ENCODE measurements around the gene COPZ1. TPM values are rescaled to one million over a fixed set of nuclear protein-coding genes. Genes with fewer than 3 reads are reported as not detected.

Gene COPZ1
- total and polyA plus RNA-seq, 9 of the 15 experiments (the other 6 are each of a cell fraction or from before 2014, with no cell fraction given): 137 to 487 (median 233) TPM

DNA sequence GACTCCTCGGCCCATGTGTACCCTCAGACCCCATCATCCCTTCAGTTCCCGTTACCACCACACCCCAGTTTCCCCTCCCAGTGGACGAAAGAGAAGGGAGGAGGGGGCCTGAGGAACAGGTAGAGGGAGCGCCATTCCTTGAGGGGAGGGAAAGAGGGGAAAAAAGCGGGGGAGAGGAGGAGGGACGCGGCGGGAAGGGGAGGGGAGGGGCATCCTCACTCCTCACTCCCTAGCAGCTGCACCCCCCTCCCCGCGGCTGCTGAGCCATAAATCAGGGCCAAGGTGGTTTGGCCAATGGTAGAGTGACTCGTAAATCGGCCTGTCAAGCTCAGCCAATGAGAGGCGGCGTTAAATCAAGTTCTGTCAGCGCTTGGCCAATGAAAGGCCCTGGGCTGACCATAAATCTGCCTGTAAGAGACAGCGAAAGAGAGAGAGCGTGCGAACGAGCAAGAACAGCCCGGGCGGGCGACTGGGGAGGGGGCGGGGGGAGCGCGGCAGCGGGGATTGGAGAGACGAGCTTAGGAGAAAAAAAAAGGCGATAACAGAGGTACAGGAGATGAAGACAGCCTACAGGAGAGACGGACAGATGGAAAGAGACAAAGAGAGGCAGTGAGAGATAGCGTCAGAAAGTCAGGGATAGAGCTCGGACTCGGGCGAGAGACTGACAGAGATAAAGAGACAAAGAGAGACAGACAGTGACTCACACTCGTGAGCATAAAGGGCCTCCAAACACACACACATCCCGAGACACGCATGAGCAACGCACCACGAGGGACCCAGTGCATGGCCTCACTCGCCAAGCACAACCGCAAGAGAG, 34.2 kb downstream of the COPZ1 start (continued):
- TF ChIP-seq FOXJ2 (tag; IDR thresholded peaks at IDR 0.05): peak; percentile 54; the same call in 1 of the 2 replicates
- TF ChIP-seq, protein P1, sequence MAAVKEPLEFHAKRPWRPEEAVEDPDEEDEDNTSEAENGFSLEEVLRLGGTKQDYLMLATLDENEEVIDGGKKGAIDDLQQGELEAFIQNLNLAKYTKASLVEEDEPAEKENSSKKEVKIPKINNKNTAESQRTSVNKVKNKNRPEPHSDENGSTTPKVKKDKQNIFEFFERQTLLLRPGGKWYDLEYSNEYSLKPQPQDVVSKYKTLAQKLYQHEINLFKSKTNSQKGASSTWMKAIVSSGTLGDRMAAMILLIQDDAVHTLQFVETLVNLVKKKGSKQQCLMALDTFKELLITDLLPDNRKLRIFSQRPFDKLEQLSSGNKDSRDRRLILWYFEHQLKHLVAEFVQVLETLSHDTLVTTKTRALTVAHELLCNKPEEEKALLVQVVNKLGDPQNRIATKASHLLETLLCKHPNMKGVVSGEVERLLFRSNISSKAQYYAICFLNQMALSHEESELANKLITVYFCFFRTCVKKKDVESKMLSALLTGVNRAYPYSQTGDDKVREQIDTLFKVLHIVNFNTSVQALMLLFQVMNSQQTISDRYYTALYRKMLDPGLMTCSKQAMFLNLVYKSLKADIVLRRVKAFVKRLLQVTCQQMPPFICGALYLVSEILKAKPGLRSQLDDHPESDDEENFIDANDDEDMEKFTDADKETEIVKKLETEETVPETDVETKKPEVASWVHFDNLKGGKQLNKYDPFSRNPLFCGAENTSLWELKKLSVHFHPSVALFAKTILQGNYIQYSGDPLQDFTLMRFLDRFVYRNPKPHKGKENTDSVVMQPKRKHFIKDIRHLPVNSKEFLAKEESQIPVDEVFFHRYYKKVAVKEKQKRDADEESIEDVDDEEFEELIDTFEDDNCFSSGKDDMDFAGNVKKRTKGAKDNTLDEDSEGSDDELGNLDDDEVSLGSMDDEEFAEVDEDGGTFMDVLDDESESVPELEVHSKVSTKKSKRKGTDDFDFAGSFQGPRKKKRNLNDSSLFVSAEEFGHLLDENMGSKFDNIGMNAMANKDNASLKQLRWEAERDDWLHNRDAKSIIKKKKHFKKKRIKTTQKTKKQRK (IDR thresholded peaks at IDR 0.05; ENCODE audit: borderline replicate concordance, low read depth, low read length): peak; percentile 43; the same call in 1 of the 2 replicates
- no peak for TF ChIP-seq NFIX (CRISPR knock-in tag; IDR thresholded peaks at IDR 0.05; ENCODE audit: low read depth)
- TF ChIP-seq SRSF7 (optimal IDR thresholded peaks at IDR 0.05; ENCODE audit: low read depth, low read length): no peak
- no peak for TF ChIP-seq ZNF79 (CRISPR knock-in tag; IDR thresholded peaks at IDR 0.05; ENCODE audit: low read depth)
- no peak; the same call in 1 of the 2 replicates for TF ChIP-seq ZNF197 (CRISPR knock-in tag; IDR thresholded peaks at IDR 0.05; ENCODE audit: low read depth)
- TF ChIP-seq, protein P2, sequence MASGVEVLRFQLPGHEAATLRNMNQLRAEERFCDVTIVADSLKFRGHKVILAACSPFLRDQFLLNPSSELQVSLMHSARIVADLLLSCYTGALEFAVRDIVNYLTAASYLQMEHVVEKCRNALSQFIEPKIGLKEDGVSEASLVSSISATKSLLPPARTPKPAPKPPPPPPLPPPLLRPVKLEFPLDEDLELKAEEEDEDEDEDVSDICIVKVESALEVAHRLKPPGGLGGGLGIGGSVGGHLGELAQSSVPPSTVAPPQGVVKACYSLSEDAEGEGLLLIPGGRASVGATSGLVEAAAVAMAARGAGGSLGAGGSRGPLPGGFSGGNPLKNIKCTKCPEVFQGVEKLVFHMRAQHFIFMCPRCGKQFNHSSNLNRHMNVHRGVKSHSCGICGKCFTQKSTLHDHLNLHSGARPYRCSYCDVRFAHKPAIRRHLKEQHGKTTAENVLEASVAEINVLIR (CRISPR knock-in tag; IDR thresholded peaks at IDR 0.05): no peak; the same call in 1 of the 2 replicates
- no peak for TF ChIP-seq NFE2L1 (tag; IDR thresholded peaks at IDR 0.05; ENCODE audit: borderline replicate concordance, low read depth)
- peak; percentile 79 for TF ChIP-seq MEF2D (tag; conservative IDR thresholded peaks at IDR 0.05; ENCODE audit: low read depth)
- no peak for TF ChIP-seq KLF10 (CRISPR knock-in tag; IDR thresholded peaks at IDR 0.05)
- TF ChIP-seq NR1H2 (CRISPR knock-in tag; IDR thresholded peaks at IDR 0.05): 0 out of 2 replicates have a peak, but pooled peaks have one; percentile 7
- peak; percentile 94 for TF ChIP-seq GTF2E2 (tag; IDR thresholded peaks at IDR 0.05)
- TF ChIP-seq ZC3H8 (IDR thresholded peaks at IDR 0.05): peak; percentile 75; the same call in 1 of the 2 replicates
- no peak for TF ChIP-seq RBBP5 (IDR thresholded peaks at IDR 0.05; ENCODE audit: borderline replicate concordance, insufficient read depth, low read length, poor library complexity, severe bottlenecking)
- TF ChIP-seq, protein P3, sequence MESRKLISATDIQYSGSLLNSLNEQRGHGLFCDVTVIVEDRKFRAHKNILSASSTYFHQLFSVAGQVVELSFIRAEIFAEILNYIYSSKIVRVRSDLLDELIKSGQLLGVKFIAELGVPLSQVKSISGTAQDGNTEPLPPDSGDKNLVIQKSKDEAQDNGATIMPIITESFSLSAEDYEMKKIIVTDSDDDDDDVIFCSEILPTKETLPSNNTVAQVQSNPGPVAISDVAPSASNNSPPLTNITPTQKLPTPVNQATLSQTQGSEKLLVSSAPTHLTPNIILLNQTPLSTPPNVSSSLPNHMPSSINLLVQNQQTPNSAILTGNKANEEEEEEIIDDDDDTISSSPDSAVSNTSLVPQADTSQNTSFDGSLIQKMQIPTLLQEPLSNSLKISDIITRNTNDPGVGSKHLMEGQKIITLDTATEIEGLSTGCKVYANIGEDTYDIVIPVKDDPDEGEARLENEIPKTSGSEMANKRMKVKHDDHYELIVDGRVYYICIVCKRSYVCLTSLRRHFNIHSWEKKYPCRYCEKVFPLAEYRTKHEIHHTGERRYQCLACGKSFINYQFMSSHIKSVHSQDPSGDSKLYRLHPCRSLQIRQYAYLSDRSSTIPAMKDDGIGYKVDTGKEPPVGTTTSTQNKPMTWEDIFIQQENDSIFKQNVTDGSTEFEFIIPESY (CRISPR knock-in tag; IDR thresholded peaks at IDR 0.05): 0 out of 2 replicates have a peak, but pooled peaks have one; percentile 6
- TF ChIP-seq KLF6 (CRISPR knock-in tag; IDR thresholded peaks at IDR 0.05; ENCODE audit: borderline replicate concordance): no peak
- TF ChIP-seq, protein P4, sequence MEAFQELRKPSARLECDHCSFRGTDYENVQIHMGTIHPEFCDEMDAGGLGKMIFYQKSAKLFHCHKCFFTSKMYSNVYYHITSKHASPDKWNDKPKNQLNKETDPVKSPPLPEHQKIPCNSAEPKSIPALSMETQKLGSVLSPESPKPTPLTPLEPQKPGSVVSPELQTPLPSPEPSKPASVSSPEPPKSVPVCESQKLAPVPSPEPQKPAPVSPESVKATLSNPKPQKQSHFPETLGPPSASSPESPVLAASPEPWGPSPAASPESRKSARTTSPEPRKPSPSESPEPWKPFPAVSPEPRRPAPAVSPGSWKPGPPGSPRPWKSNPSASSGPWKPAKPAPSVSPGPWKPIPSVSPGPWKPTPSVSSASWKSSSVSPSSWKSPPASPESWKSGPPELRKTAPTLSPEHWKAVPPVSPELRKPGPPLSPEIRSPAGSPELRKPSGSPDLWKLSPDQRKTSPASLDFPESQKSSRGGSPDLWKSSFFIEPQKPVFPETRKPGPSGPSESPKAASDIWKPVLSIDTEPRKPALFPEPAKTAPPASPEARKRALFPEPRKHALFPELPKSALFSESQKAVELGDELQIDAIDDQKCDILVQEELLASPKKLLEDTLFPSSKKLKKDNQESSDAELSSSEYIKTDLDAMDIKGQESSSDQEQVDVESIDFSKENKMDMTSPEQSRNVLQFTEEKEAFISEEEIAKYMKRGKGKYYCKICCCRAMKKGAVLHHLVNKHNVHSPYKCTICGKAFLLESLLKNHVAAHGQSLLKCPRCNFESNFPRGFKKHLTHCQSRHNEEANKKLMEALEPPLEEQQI (IDR thresholded peaks at IDR 0.05): no peak; the same call in 1 of the 2 replicates
- no peak; the same call in 1 of the 2 replicates for TF ChIP-seq PML (IDR thresholded peaks at IDR 0.05; ENCODE audit: low read length)
